GM23338 (cell line): ENCODE data around the gene FHL1. TPM values are rescaled to one million over a fixed set of nuclear protein-coding genes. Genes with fewer than 3 reads are reported as not detected.

Source experiments
- ATAC-seq: fragments of 200-7000 bp; cut with Tn5 transposase; 3 replicates; pipeline ENCODE4 v1.9.1; 2020
- DNase-seq: peaks from one replicate; pipeline ENCODE4 v3.0.0-alpha.2; 2015; ENCODE audit warnings: low spot score
- H2AFZ ChIP-seq: fragments of 200-600 bp; sonication (generic); 2 replicates; pipeline ENCODE4 v1.8.0; 2016; ENCODE audit warnings: antibody characterized with exemption, mild to moderate bottlenecking, moderate library complexity
- H3F3A ChIP-seq: fragments of 200-600 bp; sonication (generic); replicated peaks from 2 replicates; pipeline ENCODE4 v1.8.0; 2017; ENCODE audit warnings: antibody characterized with exemption, mixed run types, low read depth
- H3K27ac ChIP-seq: fragments of 200-600 bp; sonication (generic); 2 replicates; pipeline ENCODE4 v1.6.1; 2016; ENCODE audit warnings: low read depth
- H3K27me3 ChIP-seq: fragments of 200-600 bp; sonication (generic); 2 replicates; pipeline ENCODE4 v1.8.0; 2016; ENCODE audit warnings: mild to moderate bottlenecking, mixed run types, moderate library complexity; ENCODE audit not compliant: insufficient read depth
- H3K36me3 ChIP-seq: fragments of 200-600 bp; sonication (generic); 2 replicates; pipeline ENCODE4 v1.8.0; 2016; ENCODE audit warnings: mild to moderate bottlenecking; ENCODE audit not compliant: insufficient read depth
- H3K4me1 ChIP-seq: fragments of 200-600 bp; sonication (generic); 2 replicates; pipeline ENCODE4 v1.8.0; 2016; ENCODE audit warnings: mild to moderate bottlenecking, moderate library complexity; ENCODE audit not compliant: insufficient read depth
- H3K4me2 ChIP-seq: fragments of 200-600 bp; sonication (generic); 2 replicates; pipeline ENCODE4 v1.7.1; 2017; ENCODE audit warnings: mixed run types
- H3K4me3 ChIP-seq: fragments of 200-600 bp; sonication (generic); 2 replicates; pipeline ENCODE4 v1.6.1; 2016; ENCODE audit warnings: mixed run types
- H3K79me2 ChIP-seq: fragments of 200-600 bp; sonication (generic); replicated peaks from 2 replicates; pipeline ENCODE4 v1.8.0; 2017; ENCODE audit warnings: mild to moderate bottlenecking; ENCODE audit not compliant: insufficient read depth
- H3K9me2 ChIP-seq: fragments of 200-600 bp; sonication (generic); 2 replicates; pipeline ENCODE4 v1.8.0; 2017; ENCODE audit not compliant: insufficient read depth
- H4K20me1 ChIP-seq: fragments of 200-600 bp; sonication (generic); replicated peaks from 2 replicates; pipeline ENCODE4 v1.8.0; 2017; ENCODE audit warnings: mild to moderate bottlenecking; ENCODE audit not compliant: insufficient read depth
- H3K27ac Mint-ChIP-seq: 2 replicates; pipeline ENCODE4 v1.8.0; 2020; ENCODE audit warnings: inconsistent platforms, mild to moderate bottlenecking, moderate library complexity, mixed read lengths
- H3K27me3 Mint-ChIP-seq: 3 replicates; pipeline ENCODE4 v1.8.0; 2022; ENCODE audit warnings: low read depth, mild to moderate bottlenecking, moderate library complexity, mixed read lengths, inconsistent platforms; ENCODE audit not compliant: insufficient read depth, poor library complexity
- H3K36me3 Mint-ChIP-seq: 3 replicates; pipeline ENCODE4 v1.8.0; 2021; ENCODE audit warnings: low read depth, mild to moderate bottlenecking, inconsistent platforms, moderate library complexity, mixed read lengths
- H3K4me1 Mint-ChIP-seq: 3 replicates; pipeline ENCODE4 v1.8.0; 2020; ENCODE audit warnings: mild to moderate bottlenecking, inconsistent platforms, mixed read lengths
- H3K4me3 Mint-ChIP-seq: 3 replicates; pipeline ENCODE4 v1.8.0; 2021; ENCODE audit warnings: moderate library complexity, mild to moderate bottlenecking, inconsistent platforms, mixed read lengths
- H3K9me3 Mint-ChIP-seq: 3 replicates; pipeline ENCODE4 v1.8.0; 2020; ENCODE audit warnings: moderate library complexity, mild to moderate bottlenecking, inconsistent platforms, mixed read lengths
- CREB1 ChIP-seq: fragments of 250-450 bp; sonication (Bioruptor Pico); IDR thresholded peaks from 2 replicates; pipeline ENCODE4 v1.5.0; 2020; ENCODE audit warnings: low read depth, mild to moderate bottlenecking, moderate library complexity
- EZH2 ChIP-seq: fragments of 200-600 bp; sonication (generic); IDR thresholded peaks from one replicate; pipeline ENCODE4 v1.8.0; 2017; ENCODE audit warnings: antibody characterized with exemption, mild to moderate bottlenecking, low read depth; ENCODE audit not compliant: unreplicated experiment
- EZH2phosphoT487 ChIP-seq: fragments of 200-600 bp; sonication (generic); IDR thresholded peaks from one replicate; pipeline ENCODE4 v1.8.1; 2018; ENCODE audit warnings: antibody characterized with exemption; ENCODE audit not compliant: unreplicated experiment
- JUNB ChIP-seq: IDR thresholded peaks from one replicate; pipeline ENCODE4 v1.6.1; 2016; ENCODE audit warnings: antibody characterized with exemption; ENCODE audit not compliant: unreplicated experiment
- NANOG ChIP-seq: IDR thresholded peaks from 2 replicates; pipeline ENCODE4 v1.6.1; 2016; ENCODE audit warnings: antibody characterized with exemption, borderline replicate concordance
- POLR2AphosphoS5 ChIP-seq: IDR thresholded peaks from 2 replicates; pipeline ENCODE4 v1.6.1; 2016; ENCODE audit warnings: antibody characterized with exemption, low read depth
- STAT1 ChIP-seq: IDR thresholded peaks from one replicate; pipeline ENCODE4 v1.6.1; 2016; ENCODE audit warnings: antibody characterized with exemption; ENCODE audit not compliant: unreplicated experiment
- ZNF114 ChIP-seq: fragments of 250-450 bp; sonication (Bioruptor Pico); IDR thresholded peaks from 2 replicates; pipeline ENCODE4 v1.5.0; 2020; ENCODE audit warnings: mild to moderate bottlenecking, moderate library complexity
- ZNF331 ChIP-seq: fragments of 250-450 bp; sonication (Bioruptor Pico); IDR thresholded peaks from 2 replicates; pipeline ENCODE4 v1.5.0; 2020; ENCODE audit warnings: low read depth, mild to moderate bottlenecking, moderate library complexity
- polyA plus RNA-seq: library from polyadenylated mRNA; unstranded; fragments of >200 nt; fragmentation: Nextera tagmentation; extraction: Ambion mirVana; gene quantifications from 2 replicates; pipeline ENCODE4 v1.2.1, GENCODE V29; 2016
- total RNA-seq: library from RNA; depleted of rRNA; stranded (reverse); fragments of >200 nt; shearing (Covaris generic); gene quantifications from 2 replicates; pipeline ENCODE4 v1.2.3, GENCODE V29; 2014
- TF ChIP-seq, protein P1 (sequence below), 2 experiments: fragments of 200-600 bp in 1 of 2; sonication (generic) in 1 of 2; conservative IDR thresholded peaks; 2 replicates each; pipeline versions ENCODE4 v1.5.1 to v1.6.1; 2016 to 2017; ENCODE audit warnings: antibody characterized with exemption in 2 of 2, low read depth in 2 of 2, mild to moderate bottlenecking in 2 of 2, moderate library complexity in 1 of 2
- TF ChIP-seq, protein P2 (sequence below): fragments of 250-450 bp; sonication (Bioruptor Pico); IDR thresholded peaks from 2 replicates; pipeline ENCODE4 v1.5.0; 2020; ENCODE audit warnings: mild to moderate bottlenecking, moderate library complexity
- TF ChIP-seq, protein P3 (sequence below): IDR thresholded peaks from one replicate; pipeline ENCODE4 v1.6.1; 2018; ENCODE audit warnings: antibody characterized with exemption; ENCODE audit not compliant: unreplicated experiment
- TF ChIP-seq, protein P4 (sequence below): IDR thresholded peaks from 2 replicates; pipeline ENCODE4 v1.6.1; 2016; ENCODE audit warnings: antibody characterized with exemption

The FHL1 gene
- total and polyA plus RNA-seq, 2 experiments from 2014 or later, result 47.9 to 60.4 TPM

DNA sequence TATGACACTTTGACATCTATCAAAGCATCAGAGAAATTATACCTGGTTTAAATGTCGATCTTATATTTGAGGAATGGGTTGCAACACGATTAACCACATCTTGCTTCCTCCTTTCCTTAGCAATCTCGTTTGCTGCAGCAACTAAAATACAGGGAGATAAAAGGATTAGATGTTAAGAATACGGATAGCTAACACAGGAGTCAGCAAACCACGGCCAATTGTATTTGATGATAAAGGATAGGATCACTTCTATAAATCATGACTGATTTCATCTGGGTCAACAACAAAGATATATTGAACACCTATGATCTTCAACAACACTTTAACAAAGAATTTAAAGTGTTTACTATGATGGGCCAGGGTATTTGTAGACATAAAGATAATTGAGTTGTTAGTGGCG is 98.9 kb downstream of the FHL1 start:
- Histone ChIP-seq H2AFZ (no peak overlapping the region), H3K4me2 (no peak overlapping the region), H3F3A (no peaks in the 10 kb centered on the region), H3K79me2 (peaks cover 23% of the 10 kb centered on the region), H3K36me3 (no peaks in the 10 kb centered on the region), H3K27me3 (no peaks in the 10 kb centered on the region), H3K4me3 (no peak overlapping the region), H4K20me1 (no peaks in the 10 kb centered on the region; the same call in 1 of the 2 replicates), H3K27ac (no peak overlapping the region), H3K9me2 (no peaks in the 10 kb centered on the region), H3K4me1 (no peaks in the 10 kb centered on the region)
- peaks cover 19% of the 10 kb centered on the region for H3K36me3 Mint-ChIP-seq
- no peak overlapping the region for H3K4me3 Mint-ChIP-seq
- H3K27me3 Mint-ChIP-seq, result no peaks in the 10 kb centered on the region
- TF ChIP-seq STAT1 (no peak), NANOG (no peak), POLR2AphosphoS5 (no peak), ZNF114 (CRISPR knock-in tag) (no peak), CREB1 (CRISPR knock-in tag) (no peak), EZH2 (no peak), JUNB (no peak), EZH2phosphoT487 (no peak), ZNF331 (no peak)
- TF ChIP-seq, protein P1, sequence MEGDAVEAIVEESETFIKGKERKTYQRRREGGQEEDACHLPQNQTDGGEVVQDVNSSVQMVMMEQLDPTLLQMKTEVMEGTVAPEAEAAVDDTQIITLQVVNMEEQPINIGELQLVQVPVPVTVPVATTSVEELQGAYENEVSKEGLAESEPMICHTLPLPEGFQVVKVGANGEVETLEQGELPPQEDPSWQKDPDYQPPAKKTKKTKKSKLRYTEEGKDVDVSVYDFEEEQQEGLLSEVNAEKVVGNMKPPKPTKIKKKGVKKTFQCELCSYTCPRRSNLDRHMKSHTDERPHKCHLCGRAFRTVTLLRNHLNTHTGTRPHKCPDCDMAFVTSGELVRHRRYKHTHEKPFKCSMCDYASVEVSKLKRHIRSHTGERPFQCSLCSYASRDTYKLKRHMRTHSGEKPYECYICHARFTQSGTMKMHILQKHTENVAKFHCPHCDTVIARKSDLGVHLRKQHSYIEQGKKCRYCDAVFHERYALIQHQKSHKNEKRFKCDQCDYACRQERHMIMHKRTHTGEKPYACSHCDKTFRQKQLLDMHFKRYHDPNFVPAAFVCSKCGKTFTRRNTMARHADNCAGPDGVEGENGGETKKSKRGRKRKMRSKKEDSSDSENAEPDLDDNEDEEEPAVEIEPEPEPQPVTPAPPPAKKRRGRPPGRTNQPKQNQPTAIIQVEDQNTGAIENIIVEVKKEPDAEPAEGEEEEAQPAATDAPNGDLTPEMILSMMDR (conservative IDR thresholded peaks at IDR 0.05; ENCODE audit: low read depth in 2 of 2), result no peak
- TF ChIP-seq, protein P2, sequence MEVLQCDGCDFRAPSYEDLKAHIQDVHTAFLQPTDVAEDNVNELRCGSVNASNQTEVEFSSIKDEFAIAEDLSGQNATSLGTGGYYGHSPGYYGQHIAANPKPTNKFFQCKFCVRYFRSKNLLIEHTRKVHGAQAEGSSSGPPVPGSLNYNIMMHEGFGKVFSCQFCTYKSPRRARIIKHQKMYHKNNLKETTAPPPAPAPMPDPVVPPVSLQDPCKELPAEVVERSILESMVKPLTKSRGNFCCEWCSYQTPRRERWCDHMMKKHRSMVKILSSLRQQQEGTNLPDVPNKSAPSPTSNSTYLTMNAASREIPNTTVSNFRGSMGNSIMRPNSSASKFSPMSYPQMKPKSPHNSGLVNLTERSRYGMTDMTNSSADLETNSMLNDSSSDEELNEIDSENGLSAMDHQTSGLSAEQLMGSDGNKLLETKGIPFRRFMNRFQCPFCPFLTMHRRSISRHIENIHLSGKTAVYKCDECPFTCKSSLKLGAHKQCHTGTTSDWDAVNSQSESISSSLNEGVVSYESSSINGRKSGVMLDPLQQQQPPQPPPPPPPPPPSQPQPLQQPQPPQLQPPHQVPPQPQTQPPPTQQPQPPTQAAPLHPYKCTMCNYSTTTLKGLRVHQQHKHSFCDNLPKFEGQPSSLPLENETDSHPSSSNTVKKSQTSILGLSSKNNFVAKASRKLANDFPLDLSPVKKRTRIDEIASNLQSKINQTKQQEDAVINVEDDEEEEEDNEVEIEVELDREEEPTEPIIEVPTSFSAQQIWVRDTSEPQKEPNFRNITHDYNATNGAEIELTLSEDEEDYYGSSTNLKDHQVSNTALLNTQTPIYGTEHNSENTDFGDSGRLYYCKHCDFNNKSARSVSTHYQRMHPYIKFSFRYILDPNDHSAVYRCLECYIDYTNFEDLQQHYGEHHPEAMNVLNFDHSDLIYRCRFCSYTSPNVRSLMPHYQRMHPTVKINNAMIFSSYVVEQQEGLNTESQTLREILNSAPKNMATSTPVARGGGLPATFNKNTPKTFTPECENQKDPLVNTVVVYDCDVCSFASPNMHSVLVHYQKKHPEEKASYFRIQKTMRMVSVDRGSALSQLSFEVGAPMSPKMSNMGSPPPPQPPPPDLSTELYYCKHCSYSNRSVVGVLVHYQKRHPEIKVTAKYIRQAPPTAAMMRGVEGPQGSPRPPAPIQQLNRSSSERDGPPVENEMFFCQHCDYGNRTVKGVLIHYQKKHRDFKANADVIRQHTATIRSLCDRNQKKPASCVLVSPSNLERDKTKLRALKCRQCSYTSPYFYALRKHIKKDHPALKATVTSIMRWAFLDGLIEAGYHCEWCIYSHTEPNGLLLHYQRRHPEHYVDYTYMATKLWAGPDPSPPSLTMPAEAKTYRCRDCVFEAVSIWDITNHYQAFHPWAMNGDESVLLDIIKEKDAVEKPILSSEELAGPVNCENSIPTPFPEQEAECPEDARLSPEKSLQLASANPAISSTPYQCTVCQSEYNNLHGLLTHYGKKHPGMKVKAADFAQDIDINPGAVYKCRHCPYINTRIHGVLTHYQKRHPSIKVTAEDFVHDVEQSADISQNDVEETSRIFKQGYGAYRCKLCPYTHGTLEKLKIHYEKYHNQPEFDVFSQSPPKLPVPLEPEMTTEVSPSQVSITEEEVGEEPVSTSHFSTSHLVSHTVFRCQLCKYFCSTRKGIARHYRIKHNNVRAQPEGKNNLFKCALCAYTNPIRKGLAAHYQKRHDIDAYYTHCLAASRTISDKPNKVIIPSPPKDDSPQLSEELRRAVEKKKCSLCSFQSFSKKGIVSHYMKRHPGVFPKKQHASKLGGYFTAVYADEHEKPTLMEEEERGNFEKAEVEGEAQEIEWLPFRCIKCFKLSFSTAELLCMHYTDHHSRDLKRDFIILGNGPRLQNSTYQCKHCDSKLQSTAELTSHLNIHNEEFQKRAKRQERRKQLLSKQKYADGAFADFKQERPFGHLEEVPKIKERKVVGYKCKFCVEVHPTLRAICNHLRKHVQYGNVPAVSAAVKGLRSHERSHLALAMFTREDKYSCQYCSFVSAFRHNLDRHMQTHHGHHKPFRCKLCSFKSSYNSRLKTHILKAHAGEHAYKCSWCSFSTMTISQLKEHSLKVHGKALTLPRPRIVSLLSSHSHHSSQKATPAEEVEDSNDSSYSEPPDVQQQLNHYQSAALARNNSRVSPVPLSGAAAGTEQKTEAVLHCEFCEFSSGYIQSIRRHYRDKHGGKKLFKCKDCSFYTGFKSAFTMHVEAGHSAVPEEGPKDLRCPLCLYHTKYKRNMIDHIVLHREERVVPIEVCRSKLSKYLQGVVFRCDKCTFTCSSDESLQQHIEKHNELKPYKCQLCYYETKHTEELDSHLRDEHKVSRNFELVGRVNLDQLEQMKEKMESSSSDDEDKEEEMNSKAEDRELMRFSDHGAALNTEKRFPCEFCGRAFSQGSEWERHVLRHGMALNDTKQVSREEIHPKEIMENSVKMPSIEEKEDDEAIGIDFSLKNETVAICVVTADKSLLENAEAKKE (CRISPR knock-in tag), result no peak
- TF ChIP-seq, protein P3, sequence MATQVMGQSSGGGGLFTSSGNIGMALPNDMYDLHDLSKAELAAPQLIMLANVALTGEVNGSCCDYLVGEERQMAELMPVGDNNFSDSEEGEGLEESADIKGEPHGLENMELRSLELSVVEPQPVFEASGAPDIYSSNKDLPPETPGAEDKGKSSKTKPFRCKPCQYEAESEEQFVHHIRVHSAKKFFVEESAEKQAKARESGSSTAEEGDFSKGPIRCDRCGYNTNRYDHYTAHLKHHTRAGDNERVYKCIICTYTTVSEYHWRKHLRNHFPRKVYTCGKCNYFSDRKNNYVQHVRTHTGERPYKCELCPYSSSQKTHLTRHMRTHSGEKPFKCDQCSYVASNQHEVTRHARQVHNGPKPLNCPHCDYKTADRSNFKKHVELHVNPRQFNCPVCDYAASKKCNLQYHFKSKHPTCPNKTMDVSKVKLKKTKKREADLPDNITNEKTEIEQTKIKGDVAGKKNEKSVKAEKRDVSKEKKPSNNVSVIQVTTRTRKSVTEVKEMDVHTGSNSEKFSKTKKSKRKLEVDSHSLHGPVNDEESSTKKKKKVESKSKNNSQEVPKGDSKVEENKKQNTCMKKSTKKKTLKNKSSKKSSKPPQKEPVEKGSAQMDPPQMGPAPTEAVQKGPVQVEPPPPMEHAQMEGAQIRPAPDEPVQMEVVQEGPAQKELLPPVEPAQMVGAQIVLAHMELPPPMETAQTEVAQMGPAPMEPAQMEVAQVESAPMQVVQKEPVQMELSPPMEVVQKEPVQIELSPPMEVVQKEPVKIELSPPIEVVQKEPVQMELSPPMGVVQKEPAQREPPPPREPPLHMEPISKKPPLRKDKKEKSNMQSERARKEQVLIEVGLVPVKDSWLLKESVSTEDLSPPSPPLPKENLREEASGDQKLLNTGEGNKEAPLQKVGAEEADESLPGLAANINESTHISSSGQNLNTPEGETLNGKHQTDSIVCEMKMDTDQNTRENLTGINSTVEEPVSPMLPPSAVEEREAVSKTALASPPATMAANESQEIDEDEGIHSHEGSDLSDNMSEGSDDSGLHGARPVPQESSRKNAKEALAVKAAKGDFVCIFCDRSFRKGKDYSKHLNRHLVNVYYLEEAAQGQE, result no peak
- TF ChIP-seq, protein P4, sequence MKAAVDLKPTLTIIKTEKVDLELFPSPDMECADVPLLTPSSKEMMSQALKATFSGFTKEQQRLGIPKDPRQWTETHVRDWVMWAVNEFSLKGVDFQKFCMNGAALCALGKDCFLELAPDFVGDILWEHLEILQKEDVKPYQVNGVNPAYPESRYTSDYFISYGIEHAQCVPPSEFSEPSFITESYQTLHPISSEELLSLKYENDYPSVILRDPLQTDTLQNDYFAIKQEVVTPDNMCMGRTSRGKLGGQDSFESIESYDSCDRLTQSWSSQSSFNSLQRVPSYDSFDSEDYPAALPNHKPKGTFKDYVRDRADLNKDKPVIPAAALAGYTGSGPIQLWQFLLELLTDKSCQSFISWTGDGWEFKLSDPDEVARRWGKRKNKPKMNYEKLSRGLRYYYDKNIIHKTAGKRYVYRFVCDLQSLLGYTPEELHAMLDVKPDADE, result no peak
- no peak overlapping the region for H3K27ac Mint-ChIP-seq
- H3K4me1 Mint-ChIP-seq, result peaks cover 10% of the 10 kb centered on the region; the same call in 2 of the 3 replicates
- DNase-seq, result no peak
- ATAC-seq, result no peak
- no peaks in the 10 kb centered on the region for H3K9me3 Mint-ChIP-seq
